Measurements from ENCODE around the gene LMTK3.

The LMTK3 gene

DNA sequence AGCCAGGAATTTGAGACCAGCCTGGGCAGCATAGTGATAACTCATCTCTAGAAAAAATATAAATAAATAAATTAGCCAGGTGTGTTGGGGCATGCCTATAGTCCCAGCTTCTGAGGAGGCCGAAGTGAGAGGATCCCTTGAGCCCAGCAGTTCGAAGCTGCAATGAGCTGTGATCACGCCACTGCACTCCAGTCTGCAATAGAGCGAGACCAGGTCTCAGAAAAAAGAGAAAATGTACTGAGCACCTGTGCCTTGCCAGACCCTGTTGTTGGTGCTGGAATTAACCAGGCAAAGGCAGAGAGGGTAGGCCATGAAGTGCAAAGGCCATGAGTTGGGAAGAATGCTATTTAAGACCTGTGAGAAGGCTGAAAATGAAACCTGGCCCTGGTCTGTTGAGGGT is 39.8 kb downstream of the LMTK3 start:
- no peak for DNase-seq (ENCODE audit: low read depth)

DNA sequence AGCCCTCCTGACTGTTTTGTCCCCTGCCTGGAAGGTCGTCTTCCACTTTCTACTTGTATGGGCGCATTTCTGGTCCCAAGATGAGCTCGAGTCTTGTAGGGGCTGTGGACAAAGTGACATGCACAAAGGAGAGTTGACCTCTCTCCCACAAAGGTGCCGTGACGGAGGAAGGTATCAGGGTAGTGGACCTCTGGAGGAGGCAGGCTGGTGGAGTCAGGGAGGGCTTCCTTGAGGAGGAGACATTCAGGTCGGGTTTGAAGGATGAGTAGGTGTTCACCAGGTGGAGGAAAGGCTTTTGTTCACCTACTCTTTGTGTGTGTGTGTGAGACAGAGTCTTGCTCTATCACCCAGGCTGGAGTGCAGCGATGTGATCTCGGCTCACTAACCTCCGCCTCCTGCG is 40.8 kb downstream of the LMTK3 start:
- no peak for DNase-seq (ENCODE audit: low read depth)

DNA sequence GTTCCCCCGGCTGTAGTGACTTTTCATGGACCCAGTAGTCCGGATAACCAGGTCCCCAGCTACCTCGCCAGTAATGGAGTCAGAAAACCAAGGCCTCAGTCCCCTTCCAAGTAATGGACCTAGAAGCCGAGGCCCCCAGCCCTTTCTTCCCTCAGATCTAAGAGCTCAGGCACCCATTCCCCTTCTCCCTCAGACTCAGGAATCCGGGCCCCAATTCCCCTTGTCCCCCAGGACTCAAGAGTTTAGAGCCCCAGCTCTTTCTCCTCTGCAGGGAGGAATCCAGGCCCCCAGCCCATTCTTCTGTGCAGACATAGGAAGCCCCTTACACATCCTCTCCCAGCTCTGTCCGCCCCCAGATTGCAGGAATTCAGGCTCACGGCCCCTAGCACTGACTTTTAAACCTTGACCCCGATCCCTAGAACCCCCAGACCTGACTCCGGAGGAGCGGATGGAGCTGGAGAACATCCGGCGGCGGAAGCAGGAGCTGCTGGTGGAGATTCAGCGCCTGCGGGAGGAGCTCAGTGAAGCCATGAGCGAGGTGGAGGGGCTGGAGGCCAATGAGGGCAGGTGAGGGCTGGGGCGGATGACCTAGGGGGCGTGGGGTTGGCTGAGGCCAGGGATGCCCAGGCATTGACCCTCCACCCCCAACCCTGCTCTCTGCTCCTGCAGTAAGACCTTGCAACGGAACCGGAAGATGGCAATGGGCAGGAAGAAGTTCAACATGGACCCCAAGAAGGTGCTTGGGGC is 41.5 kb downstream of the LMTK3 start:
- DNase-seq (ENCODE audit: low read depth), result no peak

DNA sequence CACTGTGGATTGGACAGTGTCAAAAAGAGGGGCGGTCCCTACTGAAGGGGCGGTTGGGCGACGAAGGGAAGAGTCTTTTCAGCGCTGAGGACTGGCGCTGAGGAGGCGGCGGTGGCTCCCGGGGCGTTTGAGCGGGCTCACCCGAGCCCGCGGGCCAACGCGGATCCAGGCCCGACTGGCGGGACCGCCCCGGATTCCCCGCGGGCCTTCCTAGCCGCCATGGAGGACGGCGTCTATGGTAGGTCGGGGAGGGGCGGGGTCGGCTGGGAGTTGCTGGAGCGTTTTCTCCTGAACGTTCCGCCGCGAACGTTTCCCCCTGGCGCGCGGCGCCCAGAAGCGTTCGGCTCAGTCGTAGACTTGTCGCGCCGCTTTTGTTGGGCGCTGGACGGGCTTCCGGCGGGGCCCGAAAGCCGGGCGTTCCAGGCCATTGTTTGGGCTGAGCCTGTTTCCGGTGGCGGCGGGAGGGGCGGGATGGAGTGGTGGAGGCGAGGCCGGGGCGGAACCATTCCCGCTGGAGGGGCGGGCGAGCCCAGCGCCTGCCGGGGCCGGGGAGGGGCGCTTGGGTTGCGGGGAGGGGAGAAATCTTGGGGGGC is 42.2 kb downstream of the LMTK3 start, which contains the start of gene CYTH2:
TSS of gene CYTH2 (plus strand) at position 81 of the 593 bp plus-strand sequence. CDS start at position 220, 139 bp downstream.
- DNase-seq (ENCODE audit: low read depth), result peak; percentile 74

DNA sequence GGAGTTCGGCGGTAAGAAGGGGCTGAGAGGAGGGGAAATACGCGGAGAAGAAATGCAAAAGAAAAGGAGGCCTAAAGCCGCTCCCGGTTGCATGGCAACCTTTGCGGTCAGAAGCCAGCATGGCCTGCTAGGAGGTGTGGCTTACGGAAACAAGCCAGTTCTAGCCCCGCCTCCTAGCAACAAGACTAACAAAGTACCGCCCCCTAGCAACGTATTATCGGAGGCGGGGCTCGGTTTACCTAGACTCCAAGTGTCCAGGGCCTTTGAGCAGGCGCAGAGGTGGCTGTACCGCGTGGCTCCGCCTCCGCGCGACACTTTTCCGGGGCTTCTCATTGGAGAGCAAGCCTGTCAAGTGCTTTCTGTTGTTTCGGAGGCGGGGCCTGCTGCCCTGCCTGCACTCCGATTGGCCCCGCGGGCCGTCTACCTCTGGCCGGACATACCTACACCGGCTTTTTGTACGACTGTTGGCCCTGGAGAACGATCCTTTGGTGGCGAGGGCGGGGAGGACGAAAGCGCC is 42.8 kb downstream of the LMTK3 start:
- peak; percentile 99 for DNase-seq (ENCODE audit: low read depth)

- DNase-seq (ENCODE audit: low read depth), result no peak
These were observed 44.9 kb downstream of the LMTK3 start for GRCh38 chr19:48466561-48467325.

DNA sequence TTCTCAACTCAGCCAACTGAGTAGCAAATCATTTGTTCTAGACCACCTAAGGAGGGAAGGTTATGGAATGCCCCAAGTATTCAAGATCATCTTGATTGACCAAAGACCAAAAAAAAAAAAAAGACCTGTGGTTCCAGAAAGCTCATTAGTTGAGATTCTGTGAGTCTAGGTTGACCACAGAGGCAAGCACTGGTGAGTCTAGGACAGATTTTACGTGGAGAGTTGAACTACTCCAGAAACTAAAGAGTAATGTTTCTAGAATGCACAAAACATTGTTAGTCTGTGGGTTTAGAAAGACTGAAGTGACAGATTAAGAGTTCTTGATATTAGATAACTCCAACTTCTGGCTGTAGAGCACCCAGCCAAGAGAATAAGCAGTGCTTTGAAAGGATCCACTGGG is 46.4 kb downstream of the LMTK3 start:
- no peak for DNase-seq (ENCODE audit: low read depth)

DNA sequence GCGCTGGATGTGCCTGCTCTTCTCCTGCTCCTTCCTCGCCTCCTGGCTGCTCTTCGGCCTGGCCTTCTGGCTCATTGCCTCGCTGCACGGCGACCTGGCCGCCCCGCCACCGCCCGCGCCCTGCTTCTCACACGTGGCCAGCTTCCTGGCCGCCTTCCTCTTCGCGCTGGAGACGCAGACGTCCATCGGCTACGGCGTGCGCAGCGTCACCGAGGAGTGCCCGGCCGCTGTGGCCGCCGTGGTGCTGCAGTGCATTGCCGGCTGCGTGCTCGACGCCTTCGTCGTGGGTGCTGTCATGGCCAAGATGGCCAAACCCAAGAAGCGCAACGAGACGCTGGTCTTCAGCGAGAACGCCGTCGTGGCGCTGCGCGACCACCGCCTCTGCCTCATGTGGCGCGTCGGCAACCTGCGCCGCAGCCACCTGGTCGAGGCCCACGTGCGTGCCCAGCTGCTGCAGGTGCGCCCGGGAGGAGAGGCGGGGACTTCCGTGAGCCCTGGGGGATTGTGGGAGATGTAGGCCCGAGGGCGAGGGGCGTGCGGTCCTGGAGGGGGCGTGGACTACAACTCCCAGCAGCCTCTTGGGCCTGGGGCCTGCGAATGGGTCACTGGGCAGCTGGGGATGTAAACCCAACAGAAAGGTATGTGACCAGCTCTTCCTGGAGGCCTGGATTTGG is 49.5 kb downstream of the LMTK3 start:
- peak; percentile 24 for DNase-seq (ENCODE audit: low read depth)

- no peak for DNase-seq (ENCODE audit: low read depth)
These were observed 50.0 kb downstream of the LMTK3 start for GRCh38 chr19:48461651-48461981.

- no peak for DNase-seq (ENCODE audit: low read depth)
These were observed 53.6 kb downstream of the LMTK3 start for GRCh38 chr19:48458016-48458415.

DNA sequence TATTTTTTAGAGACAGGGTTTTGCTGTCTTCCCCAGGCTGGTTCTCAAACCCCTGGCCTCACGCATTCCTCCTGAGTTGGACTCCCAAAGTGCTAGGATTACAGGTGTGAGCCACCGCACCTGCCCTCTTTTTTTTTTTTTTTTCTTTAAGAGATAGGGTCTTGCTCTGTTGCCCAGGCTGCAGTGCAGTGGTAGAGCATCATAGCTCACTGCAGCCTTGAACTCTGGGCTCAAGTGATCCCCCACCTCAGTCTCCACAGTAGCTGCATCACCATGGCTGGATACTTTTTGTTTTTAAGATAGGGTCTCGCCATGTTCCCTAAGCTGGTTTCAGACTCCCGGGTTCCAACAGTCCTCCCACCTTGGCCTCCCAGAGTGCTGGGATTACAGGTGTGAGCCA is 54.8 kb downstream of the LMTK3 start:
- no peak for DNase-seq (ENCODE audit: low read depth)

DNA sequence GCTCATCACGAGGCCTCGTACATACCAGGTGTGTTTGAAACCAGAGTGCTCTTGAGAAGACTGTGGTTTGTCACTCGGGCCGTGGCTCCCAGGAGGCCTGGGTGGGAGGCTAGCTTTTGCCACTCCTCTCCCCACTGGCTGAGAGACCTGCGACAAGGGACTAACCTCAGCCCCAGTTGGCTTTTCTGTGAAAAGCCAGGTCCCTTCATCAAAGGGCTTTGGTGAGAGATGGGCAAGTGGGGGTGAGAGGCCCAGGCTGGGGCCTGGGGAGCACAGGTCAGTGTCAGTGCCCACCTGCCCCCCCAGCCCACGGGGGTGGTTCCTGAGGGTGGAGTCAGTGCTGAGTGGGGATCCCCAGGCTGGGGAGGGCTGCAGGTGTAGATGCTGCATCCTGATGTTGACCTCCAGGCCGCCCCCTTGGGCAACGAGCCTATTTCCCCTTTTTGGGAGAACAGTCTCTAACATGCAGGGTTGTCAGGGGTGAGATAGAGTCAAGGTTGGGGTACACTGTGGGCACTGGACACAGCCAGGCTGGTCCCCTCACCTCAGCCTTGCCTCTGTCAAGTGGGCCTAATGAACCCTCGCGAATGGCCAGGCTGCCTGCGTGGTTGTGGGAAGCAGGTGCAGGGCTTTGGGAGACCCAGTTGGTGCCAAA is 55.6 kb downstream of the LMTK3 start:
- no peak for DNase-seq (ENCODE audit: low read depth)

DNA sequence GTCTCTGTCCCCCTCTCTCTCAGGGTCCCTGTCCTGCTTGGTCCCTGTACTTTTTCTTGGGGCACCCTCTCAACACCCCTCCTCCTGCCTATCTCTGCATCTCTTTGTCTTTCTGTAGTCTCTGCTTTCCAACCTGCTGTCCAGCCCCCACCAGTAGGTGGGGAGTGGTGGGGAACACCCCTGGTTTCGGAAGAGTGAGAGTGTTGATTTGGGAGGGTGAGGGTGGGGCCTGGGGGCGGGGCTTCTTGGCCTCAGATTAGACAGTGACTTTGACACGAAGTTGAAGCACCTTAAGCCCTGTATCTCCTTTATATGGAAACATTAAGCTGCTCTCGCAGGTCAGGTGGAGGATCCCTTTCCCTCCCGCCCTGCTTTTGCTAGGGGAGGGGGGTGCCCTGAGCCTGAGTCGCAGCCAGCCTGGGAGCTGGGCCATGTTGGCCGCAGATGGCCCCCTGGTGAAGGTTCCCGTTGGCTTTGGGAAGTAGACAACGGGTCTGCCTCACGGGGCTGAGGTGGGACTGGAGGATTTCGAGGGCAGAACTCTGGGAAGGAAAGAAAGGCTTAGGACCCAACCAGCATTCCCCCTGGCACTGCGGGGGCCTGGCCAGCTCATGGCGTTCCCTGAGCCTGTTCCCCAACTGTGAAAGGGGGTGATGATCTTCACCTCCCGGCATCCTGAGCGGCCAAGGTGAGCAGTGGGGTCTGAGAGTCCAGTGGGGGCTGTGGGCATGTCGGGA is 56.3 kb downstream of the LMTK3 start, which contains the start of gene KCNJ14:
TSS of gene KCNJ14 (plus strand) at position 404 of the 737 bp plus-strand sequence. CDS start 6,151 bp downstream, outside the sequence.
- DNase-seq (ENCODE audit: low read depth), result no peak

GRCh38 chr19:48454150-48454730 is 57.4 kb downstream of the LMTK3 start:
- no peak for DNase-seq (ENCODE audit: low read depth)

DNA sequence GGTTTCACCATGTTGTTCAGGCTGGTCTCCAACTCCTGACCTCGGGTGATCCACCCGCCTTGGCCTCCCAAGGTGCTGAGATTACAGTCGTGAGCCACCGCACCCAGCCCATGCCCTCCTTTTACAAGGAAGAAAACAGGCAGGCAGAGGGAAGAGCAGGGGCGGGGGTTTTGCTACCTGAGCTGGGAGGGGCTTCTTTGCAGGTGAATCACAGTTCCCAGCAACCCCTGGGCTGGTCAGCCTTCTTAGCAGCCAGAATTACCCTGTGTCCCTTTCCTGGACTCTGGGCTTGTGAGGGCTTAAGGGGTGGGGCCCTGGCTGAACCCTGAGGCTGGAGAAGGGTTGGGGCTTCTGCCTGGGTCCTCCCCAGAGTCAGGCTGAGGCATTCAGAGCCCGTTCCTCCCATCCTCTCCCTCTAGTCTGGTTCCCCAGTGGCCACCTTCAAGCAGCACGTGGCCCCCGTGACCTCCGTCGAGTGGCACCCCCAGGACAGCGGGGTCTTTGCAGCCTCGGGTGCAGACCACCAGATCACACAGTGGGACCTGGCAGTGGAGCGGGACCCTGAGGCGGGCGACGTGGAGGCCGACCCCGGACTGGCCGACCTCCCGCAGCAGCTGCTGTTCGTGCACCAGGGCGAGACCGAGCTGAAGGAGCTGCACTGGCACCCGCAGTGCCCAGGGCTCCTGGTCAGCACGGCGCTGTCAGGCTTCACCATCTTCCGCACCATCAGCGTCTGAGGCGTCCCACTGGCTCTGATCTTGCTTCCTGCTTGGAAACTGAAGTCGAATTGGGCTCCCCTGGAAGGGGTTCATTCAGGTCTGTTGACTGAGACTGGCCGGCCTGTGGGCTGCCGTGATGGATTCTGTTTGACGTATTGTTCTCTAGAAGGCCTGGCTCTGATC is 59.1 kb downstream of the LMTK3 start:
- DNase-seq (ENCODE audit: low read depth), result no peak

DNA sequence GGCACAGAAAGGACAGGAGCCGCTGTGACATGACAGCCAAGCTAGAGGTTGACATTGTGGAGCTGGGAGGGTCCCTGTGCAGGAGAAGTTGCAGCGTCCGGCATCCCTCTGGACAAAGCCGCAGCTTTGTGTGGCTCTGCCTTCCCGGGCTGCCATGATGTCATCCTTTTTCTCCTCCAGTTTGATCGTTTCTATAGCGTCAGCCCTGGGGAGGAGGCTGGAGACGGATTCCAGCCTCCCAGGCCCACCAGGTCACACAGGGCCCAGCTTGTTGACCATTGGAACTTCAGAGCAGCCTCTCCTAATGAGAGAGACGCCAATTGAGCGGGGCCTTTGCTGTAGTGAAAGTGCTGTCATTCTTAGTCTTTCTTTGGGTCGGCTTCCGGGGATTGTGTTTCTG is 60.0 kb downstream of the LMTK3 start:
- DNase-seq (ENCODE audit: low read depth), result no peak

DNA sequence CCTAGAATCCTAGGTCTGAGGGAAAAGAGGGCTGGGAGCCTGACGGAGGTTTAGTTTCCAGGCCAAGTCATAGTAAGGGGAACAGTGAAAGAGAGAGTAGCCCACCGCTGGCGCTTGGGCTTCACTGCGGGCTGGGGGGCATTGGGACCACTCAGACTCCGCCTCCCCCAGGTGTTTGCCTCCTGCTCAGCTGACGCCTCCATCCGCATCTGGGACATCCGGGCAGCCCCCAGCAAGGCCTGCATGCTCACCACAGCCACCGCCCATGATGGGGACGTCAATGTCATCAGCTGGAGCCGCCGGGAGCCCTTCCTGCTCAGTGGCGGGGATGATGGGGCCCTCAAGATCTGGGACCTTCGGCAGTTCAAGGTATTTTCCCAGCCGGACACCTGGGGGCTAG is 60.8 kb downstream of the LMTK3 start:
- no peak for DNase-seq (ENCODE audit: low read depth)

DNA sequence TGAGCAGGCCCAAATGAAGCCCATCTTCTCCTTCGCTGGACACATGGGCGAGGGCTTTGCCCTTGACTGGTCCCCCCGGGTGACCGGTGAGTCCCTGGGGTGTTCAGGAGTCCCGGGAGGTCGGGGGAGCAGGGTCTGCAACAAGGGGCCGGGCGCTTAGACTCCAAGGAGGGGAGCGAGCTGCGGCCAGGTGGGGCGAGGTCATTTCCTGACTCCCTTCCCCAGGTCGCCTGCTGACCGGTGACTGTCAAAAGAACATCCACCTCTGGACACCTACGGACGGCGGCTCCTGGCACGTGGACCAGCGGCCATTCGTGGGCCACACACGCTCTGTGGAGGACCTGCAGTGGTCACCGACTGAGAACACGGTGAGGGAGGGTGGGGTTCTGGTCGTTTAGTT is 61.2 kb downstream of the LMTK3 start:
- DNase-seq (ENCODE audit: low read depth), result no peak

DNA sequence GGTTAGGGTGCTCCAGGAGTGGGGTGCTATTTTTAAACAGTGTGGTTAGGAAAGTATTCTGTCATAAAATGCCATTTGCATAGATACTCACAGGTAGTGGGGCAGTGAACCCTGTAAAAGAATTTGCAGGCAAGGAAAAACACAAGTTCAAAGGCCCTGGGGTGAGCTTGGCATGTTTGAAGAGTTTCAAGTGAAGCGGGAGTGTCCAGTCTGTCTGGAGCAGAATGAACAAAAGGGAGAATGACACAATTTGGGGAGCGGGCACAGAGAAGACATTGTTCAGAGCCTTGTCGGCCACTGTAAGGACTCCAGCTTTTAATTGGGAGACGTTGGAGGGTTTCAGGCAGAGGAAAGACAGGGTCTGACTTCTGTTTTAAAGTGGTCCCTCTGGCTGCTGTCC is 63.1 kb downstream of the LMTK3 start:
- no peak for DNase-seq (ENCODE audit: low read depth)

DNA sequence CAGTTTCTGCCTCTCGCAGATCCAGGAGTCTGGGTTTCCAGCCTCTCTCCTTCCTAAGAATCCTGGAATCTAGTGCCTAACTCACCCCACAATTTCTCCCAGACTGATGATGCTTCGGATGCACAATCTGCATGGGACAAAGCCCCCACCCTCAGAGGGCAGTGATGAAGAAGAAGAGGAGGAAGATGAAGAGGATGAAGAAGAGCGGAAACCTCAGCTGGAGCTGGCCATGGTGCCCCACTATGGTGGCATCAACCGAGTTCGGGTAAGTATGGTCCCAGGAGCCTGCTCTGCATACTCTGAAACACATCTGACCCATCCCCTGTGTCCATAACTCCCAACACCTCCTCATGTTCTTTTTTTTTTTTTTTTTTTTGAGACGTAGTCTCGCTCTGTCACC is 65.1 kb downstream of the LMTK3 start:
- DNase-seq (ENCODE audit: low read depth), result no peak

All from activated T-cell treated with anti-CD3 and anti-CD28 coated beads for 48 hours (primary cell).